GM12878 (cell line): ENCODE data around the gene ANKMY1.

ENCODE experiments used
- BRCA1 ChIP-seq: IDR thresholded peaks from 2 replicates; pipeline ENCODE4 v1.6.1; 2011; ENCODE audit warnings: low read depth, low read length, improper control_type of control experiment
- EP300 ChIP-seq, 2 experiments: fragments of 150-350 bp in 1 of 2; IDR thresholded peaks; 2 replicates each; pipeline ENCODE4 v1.6.1; 2011 to 2012; ENCODE audit warnings: low read depth in 2 of 2, low read length in 2 of 2, borderline replicate concordance in 1 of 2, improper control_type of control experiment in 1 of 2, inconsistent platforms in 1 of 2; ENCODE audit not compliant: control insufficient read depth in 1 of 2
- EZH2 ChIP-seq: IDR thresholded peaks from 2 replicates; pipeline ENCODE4 v1.6.1; 2012; ENCODE audit warnings: low read depth, mild to moderate bottlenecking, control low read depth, inconsistent platforms, low read length, borderline replicate concordance; ENCODE audit not compliant: control insufficient read depth
- FOXM1 ChIP-seq: IDR thresholded peaks from 2 replicates; pipeline ENCODE4 v1.6.1; 2012; ENCODE audit warnings: low read depth, mild to moderate bottlenecking, inconsistent platforms, low read length, moderate library complexity
- JUND ChIP-seq: IDR thresholded peaks from 2 replicates; pipeline ENCODE4 v1.6.1; 2012; ENCODE audit warnings: low read depth, mild to moderate bottlenecking, low read length, improper control_type of control experiment, moderate library complexity
- KAT2A ChIP-seq: conservative IDR thresholded peaks from 2 replicates; pipeline ENCODE4 v1.6.1; 2011; ENCODE audit warnings: low read depth, low read length; ENCODE audit not compliant: control insufficient read depth
- NR2C2 ChIP-seq: IDR thresholded peaks from 2 replicates; pipeline ENCODE4 v1.6.1; 2011; ENCODE audit warnings: borderline replicate concordance, low read depth; ENCODE audit not compliant: control insufficient read depth, insufficient read length
- POLR2A ChIP-seq: IDR thresholded peaks from 2 replicates; pipeline ENCODE4 v1.6.1; 2011; ENCODE audit warnings: low read depth, mild to moderate bottlenecking, low read length
- RAD21 ChIP-seq: IDR thresholded peaks from 2 replicates; pipeline ENCODE4 v1.6.1; 2011; ENCODE audit warnings: mild to moderate bottlenecking, low read depth, low read length, moderate library complexity; ENCODE audit not compliant: insufficient read depth
- SIX5 ChIP-seq: IDR thresholded peaks from 2 replicates; pipeline ENCODE4 v1.6.1; 2011; ENCODE audit warnings: mild to moderate bottlenecking, low read depth, low read length, moderate library complexity; ENCODE audit not compliant: severe bottlenecking
- SREBF1 ChIP-seq: IDR thresholded peaks from 2 replicates; pipeline ENCODE4 v1.6.1; 2012; ENCODE audit warnings: mild to moderate bottlenecking, low read length
- TF ChIP-seq, protein P1 (sequence below), 3 experiments: IDR thresholded peaks in 2 of 3; conservative IDR thresholded peaks in 1 of 3; 2 replicates each; pipeline ENCODE4 v1.5.1; 2011; ENCODE audit warnings: low read depth in 3 of 3, low read length in 3 of 3, mild to moderate bottlenecking in 3 of 3, control low read depth in 2 of 3, moderate library complexity in 2 of 3, inconsistent platforms in 1 of 3, mixed read lengths in 1 of 3; ENCODE audit not compliant: control insufficient read depth in 2 of 3, insufficient read depth in 1 of 3; ENCODE audit errors: extremely low read depth in 1 of 3
- TF ChIP-seq, protein P2 (sequence below): fragments of 450-650 bp; IDR thresholded peaks from 2 replicates; pipeline ENCODE4 v1.6.1; 2014; ENCODE audit warnings: mild to moderate bottlenecking

DNA sequence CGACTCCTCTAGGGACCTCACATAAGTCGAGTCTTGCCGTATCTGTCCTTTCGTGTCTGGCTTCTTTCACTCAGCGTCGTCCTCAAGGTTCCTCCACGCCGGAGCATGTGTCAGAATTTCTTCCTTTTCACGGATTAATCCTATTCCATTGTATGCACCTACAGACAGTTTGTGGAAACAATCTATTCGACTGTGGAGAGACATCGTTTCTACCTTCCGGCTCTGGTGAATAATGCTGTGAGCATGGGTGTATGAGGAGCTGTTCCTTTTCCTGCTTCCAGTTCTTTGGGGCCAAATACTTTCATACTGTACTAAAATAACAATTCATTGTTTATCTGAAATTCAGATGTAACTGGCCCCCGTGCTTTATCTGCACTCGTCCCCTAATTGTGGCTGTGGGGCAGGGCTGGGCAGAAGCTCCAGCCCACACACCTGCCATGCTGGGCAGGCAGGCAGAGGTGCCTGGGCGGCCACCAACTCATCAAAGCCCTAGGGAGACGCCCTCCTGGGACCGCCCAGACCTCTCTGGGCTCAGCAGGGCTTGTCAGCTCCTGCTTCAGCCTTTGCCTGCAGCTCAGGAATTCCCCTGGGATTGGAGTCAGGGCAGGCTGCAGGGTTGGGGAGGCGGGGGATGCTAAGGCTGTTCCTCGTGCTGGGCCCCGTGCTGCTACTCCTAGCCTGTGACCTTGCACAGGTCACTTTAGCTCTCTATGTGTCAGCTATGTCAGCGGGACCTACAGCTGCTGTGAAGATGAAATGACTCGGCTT lies 107.8 kb downstream of the ANKMY1 start:
- no peak for TF ChIP-seq KAT2A
- no peak for TF ChIP-seq EZH2
- TF ChIP-seq, protein P1, sequence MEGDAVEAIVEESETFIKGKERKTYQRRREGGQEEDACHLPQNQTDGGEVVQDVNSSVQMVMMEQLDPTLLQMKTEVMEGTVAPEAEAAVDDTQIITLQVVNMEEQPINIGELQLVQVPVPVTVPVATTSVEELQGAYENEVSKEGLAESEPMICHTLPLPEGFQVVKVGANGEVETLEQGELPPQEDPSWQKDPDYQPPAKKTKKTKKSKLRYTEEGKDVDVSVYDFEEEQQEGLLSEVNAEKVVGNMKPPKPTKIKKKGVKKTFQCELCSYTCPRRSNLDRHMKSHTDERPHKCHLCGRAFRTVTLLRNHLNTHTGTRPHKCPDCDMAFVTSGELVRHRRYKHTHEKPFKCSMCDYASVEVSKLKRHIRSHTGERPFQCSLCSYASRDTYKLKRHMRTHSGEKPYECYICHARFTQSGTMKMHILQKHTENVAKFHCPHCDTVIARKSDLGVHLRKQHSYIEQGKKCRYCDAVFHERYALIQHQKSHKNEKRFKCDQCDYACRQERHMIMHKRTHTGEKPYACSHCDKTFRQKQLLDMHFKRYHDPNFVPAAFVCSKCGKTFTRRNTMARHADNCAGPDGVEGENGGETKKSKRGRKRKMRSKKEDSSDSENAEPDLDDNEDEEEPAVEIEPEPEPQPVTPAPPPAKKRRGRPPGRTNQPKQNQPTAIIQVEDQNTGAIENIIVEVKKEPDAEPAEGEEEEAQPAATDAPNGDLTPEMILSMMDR (IDR thresholded peaks at IDR 0.05 in 2 of 3, conservative IDR thresholded peaks at IDR 0.05 in 1 of 3; ENCODE audit: control insufficient read depth in 2 of 3, extremely low read depth in 1 of 3, insufficient read depth in 1 of 3, low read depth in 3 of 3, low read length in 3 of 3): no peak
- TF ChIP-seq NR2C2: no peak
- TF ChIP-seq POLR2A: no peak
- TF ChIP-seq FOXM1: no peak
- no peak for TF ChIP-seq RAD21
- no peak for TF ChIP-seq SREBF1
- TF ChIP-seq, protein P2, sequence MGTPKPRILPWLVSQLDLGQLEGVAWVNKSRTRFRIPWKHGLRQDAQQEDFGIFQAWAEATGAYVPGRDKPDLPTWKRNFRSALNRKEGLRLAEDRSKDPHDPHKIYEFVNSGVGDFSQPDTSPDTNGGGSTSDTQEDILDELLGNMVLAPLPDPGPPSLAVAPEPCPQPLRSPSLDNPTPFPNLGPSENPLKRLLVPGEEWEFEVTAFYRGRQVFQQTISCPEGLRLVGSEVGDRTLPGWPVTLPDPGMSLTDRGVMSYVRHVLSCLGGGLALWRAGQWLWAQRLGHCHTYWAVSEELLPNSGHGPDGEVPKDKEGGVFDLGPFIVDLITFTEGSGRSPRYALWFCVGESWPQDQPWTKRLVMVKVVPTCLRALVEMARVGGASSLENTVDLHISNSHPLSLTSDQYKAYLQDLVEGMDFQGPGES: no peak
- TF ChIP-seq EP300 (IDR thresholded peaks at IDR 0.05; ENCODE audit: borderline replicate concordance in 1 of 2, control insufficient read depth in 1 of 2, low read depth in 2 of 2, low read length in 2 of 2): no peak
- no peak for TF ChIP-seq BRCA1
- TF ChIP-seq SIX5: no peak
- no peak for TF ChIP-seq JUND
